ENCODE data around the gene ZNF865. TPM values are rescaled to one million over a fixed set of nuclear protein-coding genes. Genes with fewer than 3 reads are reported as not detected.

Gene ZNF865
- total RNA-seq, 1 experiment from 2014 or later: 9.1 TPM

- no peak for DNase-seq (ENCODE audit: low spot score)
Measured at GRCh38 chr19:55623561-55623960, 18.1 kb downstream of the ZNF865 start.

- peak; percentile 98 for DNase-seq (ENCODE audit: low spot score)
Measured at GRCh38 chr19:55624109-55625003, 18.9 kb downstream of the ZNF865 start, which contains the start of gene ZNF784. ZNF784 (minus strand) TSS chr19:55624566; CDS start chr19:55624561, 5 bp downstream.

- DNase-seq (ENCODE audit: low spot score): no peak
Measured at GRCh38 chr19:55625004-55625326, 19.5 kb downstream of the ZNF865 start.

GRCh38 chr19:55626350-55626749 is 20.9 kb downstream of the ZNF865 start:
- no peak for DNase-seq (ENCODE audit: low spot score)

GRCh38 chr19:55632463-55632834 is 27.0 kb downstream of the ZNF865 start:
- DNase-seq (ENCODE audit: low spot score): peak; percentile 99

GRCh38 chr19:55633861-55634260 is 28.4 kb downstream of the ZNF865 start:
- DNase-seq (ENCODE audit: low spot score): no peak

- DNase-seq (ENCODE audit: low spot score): no peak
Measured at GRCh38 chr19:55635334-55635717, 29.9 kb downstream of the ZNF865 start.

- DNase-seq (ENCODE audit: low spot score): no peak
Measured at GRCh38 chr19:55635856-55636440, 30.5 kb downstream of the ZNF865 start.

- no peak for DNase-seq (ENCODE audit: low spot score)
Measured at GRCh38 chr19:55636723-55637122, 31.3 kb downstream of the ZNF865 start.

GRCh38 chr19:55637534-55637933 is 32.1 kb downstream of the ZNF865 start:
- DNase-seq (ENCODE audit: low spot score): no peak

GRCh38 chr19:55638864-55639359 is 33.5 kb downstream of the ZNF865 start:
- DNase-seq (ENCODE audit: low spot score): peak; percentile 83

GRCh38 chr19:55640043-55640576 is 34.7 kb downstream of the ZNF865 start:
- no peak for DNase-seq (ENCODE audit: low spot score)

GRCh38 chr19:55640577-55641425 is 35.4 kb downstream of the ZNF865 start, which contains the start of gene ZNF580:
ZNF580 (plus strand) TSS chr19:55641002; CDS start chr19:55642509, 1,507 bp downstream.
- peak; percentile 81 for DNase-seq (ENCODE audit: low spot score)

GRCh38 chr19:55641426-55642152 is 36.1 kb downstream of the ZNF865 start:
- DNase-seq (ENCODE audit: low spot score): peak; percentile 57

GRCh38 chr19:55642153-55643002 is 36.9 kb downstream of the ZNF865 start:
- DNase-seq (ENCODE audit: low spot score): peak; percentile 46

- peak; percentile 83 for DNase-seq (ENCODE audit: low spot score)
Measured at GRCh38 chr19:55643003-55643886, 37.8 kb downstream of the ZNF865 start, which contains the start of gene ZNF581. ZNF581 (plus strand) TSS chr19:55643649; CDS start chr19:55644572, 923 bp downstream.

- peak; percentile 49 for DNase-seq (ENCODE audit: low spot score)
Measured at GRCh38 chr19:55643887-55644176, 38.4 kb downstream of the ZNF865 start.

- no peak for DNase-seq (ENCODE audit: low spot score)
Measured at GRCh38 chr19:55644191-55644833, 38.9 kb downstream of the ZNF865 start.
